Measurements from ENCODE around the gene IGSF21. TPM values are rescaled to one million over a fixed set of nuclear protein-coding genes. Genes with fewer than 3 reads are reported as not detected.
A peak's percentile ranks its signal among the peaks of the same experiment; 100 is the strongest.

IGSF21 gene
- total and polyA plus RNA-seq, 9 donors = 0.04 to 0.48 (median 0.21) TPM; not detected in 1

DNA sequence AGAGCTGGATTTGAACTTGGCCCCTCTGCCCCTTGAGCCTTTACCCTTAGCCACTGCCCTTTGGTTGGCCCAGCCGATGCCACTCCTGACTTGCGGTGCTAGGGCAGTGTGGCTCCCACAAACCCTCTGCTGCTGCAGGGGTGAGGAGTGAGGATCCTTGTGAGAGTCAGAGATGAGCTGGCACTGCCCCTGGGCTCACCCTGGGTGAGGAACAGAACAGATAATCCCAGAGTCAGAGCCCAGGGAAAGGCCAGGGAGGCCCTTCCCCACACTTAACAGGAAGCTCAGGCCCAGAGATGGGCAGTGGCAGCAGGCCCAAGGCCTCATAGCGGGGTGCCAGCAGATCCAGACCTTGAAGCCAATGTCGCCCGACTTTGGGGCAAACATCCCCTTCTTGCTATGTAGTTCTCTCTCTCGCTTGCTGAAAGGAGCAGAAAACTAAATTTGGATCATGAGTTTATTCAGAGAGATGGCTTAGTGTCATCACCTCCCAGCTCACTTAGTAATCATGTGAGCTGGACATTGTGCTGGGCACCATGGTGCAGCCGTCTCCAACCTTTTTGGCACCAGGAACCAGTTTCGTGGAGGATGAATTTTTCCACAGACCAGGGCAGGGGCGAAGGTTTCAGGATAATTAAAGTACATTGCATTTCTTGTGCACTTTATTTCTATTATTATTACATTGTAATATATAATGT lies 81.4 kb downstream of the IGSF21 start:
- H3K9me3 ChIP-seq (replicated peaks; ENCODE audit: control insufficient read depth, low read depth, low read length) = no peaks in the 10 kb centered on the region
- H3K4me3 ChIP-seq (ENCODE audit: low read length) = no peak overlapping the region
- peaks cover 14% of the 10 kb centered on the region for H3K27me3 ChIP-seq (ENCODE audit: control insufficient read depth, insufficient read depth, low read length)
- no peak for DNase-seq
- no peaks in the 10 kb centered on the region for H3K4me1 ChIP-seq (ENCODE audit: control insufficient read depth, insufficient read depth, low read length)
- H3K36me3 ChIP-seq (ENCODE audit: control insufficient read depth, insufficient read depth, low read length) = no peaks in the 10 kb centered on the region
- WGBS (ENCODE audit: insufficient coverage) = 78% methylated on average over 4 of the region's 9 CpGs
- no peak overlapping the region for H3K27ac ChIP-seq (ENCODE audit: low read length)

DNA sequence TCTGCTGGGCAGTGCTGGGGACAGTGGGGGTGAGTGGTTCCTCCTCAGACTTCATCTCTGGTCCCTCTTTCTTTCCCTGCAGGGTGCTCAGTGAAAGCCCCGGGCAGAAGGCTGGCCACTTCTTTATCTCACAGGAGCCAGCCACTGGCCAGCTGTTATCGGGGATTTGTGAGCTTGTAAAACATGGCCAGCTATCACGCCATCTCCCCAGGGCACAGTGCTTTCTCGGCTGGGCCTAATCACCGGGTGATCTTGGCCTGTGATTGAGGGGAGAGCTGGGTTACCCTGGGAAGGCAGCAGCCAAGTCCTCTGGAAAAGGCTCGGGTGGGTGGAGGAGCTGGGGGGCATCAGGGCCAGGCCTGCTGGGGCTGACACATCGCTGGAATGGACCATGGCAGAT lies 83.0 kb downstream of the IGSF21 start:
- no peak overlapping the region for H3K4me3 ChIP-seq (ENCODE audit: low read length)
- peaks cover 15% of the 10 kb centered on the region for H3K27me3 ChIP-seq (ENCODE audit: control insufficient read depth, insufficient read depth, low read length)
- no peaks in the 10 kb centered on the region for H3K9me3 ChIP-seq (replicated peaks; ENCODE audit: control insufficient read depth, low read depth, low read length)
- no peaks in the 10 kb centered on the region for H3K4me1 ChIP-seq (ENCODE audit: control insufficient read depth, insufficient read depth, low read length)
- 20% methylated on average over 1 of the region's 7 CpGs for WGBS (ENCODE audit: insufficient coverage)
- no peak for DNase-seq
- no peak overlapping the region for H3K27ac ChIP-seq (ENCODE audit: low read length)
- no peaks in the 10 kb centered on the region for H3K36me3 ChIP-seq (ENCODE audit: control insufficient read depth, insufficient read depth, low read length)

DNA sequence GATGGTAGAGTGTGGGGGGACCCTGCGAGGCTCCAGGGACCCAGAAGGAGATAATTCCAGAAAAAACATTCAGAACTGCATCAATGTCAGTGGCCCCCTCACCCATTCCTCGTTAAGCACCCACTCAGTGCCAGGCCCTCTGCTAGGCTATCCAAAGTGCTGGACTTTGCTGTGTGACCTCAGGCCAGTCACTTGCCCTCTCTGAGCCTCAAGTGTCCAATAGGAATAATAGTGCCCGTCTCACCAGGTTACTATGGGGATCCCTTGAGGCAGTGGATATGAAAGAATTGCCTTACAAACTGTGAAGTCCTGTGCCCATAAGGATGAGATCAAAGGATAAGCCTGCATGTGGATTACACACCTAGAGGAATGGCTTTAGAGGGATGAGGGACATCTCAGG lies 83.4 kb downstream of the IGSF21 start:
- Histone ChIP-seq H3K27ac (ENCODE audit: low read length) (no peak overlapping the region), H3K36me3 (ENCODE audit: control insufficient read depth, insufficient read depth, low read length) (no peaks in the 10 kb centered on the region), H3K9me3 (replicated peaks; ENCODE audit: control insufficient read depth, low read depth, low read length) (no peaks in the 10 kb centered on the region), H3K4me3 (ENCODE audit: low read length) (no peak overlapping the region), H3K27me3 (ENCODE audit: control insufficient read depth, insufficient read depth, low read length) (peaks cover 15% of the 10 kb centered on the region), H3K4me1 (ENCODE audit: control insufficient read depth, insufficient read depth, low read length) (no peaks in the 10 kb centered on the region)
- WGBS (ENCODE audit: insufficient coverage) = 59% methylated on average over 2 of the region's 3 CpGs
- DNase-seq = no peak

DNA sequence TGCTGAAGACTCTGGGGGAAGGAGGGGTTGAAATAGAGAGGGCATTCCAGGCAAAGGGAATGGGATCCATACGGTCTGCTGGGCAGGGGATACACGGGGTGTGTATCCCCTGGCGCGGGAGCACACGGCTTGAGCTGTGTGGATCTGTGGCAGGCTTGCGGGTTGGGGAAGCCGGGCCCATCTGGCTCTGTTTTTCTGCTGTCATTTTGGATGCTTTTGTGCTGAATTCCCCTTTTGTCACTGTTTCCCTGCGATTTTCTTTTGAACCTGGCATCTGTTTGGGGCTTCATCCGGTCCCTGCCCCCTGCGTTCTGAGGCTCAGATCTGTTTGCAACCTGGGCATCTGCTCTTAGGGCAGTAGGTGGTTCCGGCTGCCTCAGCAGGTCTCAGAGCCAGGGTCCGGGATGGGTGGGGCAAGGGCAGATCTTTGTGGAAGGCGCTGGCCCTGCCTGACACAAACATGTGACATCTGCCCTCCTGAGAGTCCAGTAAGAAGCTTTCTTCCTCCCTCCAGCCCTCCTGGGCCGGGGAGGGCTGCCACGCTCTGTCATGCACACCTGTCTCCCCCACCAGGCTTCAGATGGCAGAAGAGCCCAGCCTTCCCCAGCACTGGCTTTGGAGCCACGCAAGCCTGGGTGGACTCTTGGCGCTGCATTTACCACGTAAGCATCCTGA lies 84.0 kb downstream of the IGSF21 start:
- no peaks in the 10 kb centered on the region for H3K4me1 ChIP-seq (ENCODE audit: control insufficient read depth, insufficient read depth, low read length)

DNA sequence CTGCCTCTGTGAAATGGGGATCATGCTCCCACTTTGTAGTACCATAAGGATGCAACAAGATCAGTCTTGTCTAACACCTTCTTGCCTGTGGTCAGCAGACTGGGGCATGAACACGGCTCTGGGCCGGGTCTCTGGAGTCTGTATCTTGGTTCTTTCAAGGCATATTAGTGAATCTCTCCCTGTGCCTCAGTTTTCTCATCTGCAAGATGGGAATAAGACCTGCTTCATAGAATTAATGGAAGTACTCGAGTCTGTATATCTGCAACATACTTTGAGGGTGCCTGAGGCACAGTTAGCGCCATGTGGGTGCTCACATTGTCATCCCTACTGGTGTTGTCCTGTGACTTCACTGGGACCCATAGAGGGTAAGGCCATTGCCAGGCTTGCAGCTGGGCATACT lies 84.6 kb downstream of the IGSF21 start:
- Histone ChIP-seq H3K9me3 (replicated peaks; ENCODE audit: control insufficient read depth, low read depth, low read length) (no peaks in the 10 kb centered on the region), H3K4me3 (ENCODE audit: low read length) (no peak overlapping the region), H3K27ac (ENCODE audit: low read length) (no peak overlapping the region), H3K4me1 (ENCODE audit: control insufficient read depth, insufficient read depth, low read length) (no peaks in the 10 kb centered on the region), H3K36me3 (ENCODE audit: control insufficient read depth, insufficient read depth, low read length) (no peaks in the 10 kb centered on the region), H3K27me3 (ENCODE audit: control insufficient read depth, insufficient read depth, low read length) (peaks cover 16% of the 10 kb centered on the region)
- no peak for DNase-seq
- WGBS (ENCODE audit: insufficient coverage) = 78% methylated on average over 3 of the region's 4 CpGs

More for the DNA sequence above, 84.0 kb downstream of the IGSF21 start:
- Histone ChIP-seq H3K36me3 (ENCODE audit: control insufficient read depth, insufficient read depth, low read length) (no peaks in the 10 kb centered on the region), H3K27me3 (ENCODE audit: control insufficient read depth, insufficient read depth, low read length) (peaks cover 16% of the 10 kb centered on the region), H3K4me3 (ENCODE audit: low read length) (no peak overlapping the region), H3K27ac (ENCODE audit: low read length) (no peak overlapping the region), H3K9me3 (replicated peaks; ENCODE audit: control insufficient read depth, low read depth, low read length) (no peaks in the 10 kb centered on the region)
- 40% methylated on average over 17 of the region's 18 CpGs for WGBS (ENCODE audit: insufficient coverage)
- DNase-seq = no peak

DNA sequence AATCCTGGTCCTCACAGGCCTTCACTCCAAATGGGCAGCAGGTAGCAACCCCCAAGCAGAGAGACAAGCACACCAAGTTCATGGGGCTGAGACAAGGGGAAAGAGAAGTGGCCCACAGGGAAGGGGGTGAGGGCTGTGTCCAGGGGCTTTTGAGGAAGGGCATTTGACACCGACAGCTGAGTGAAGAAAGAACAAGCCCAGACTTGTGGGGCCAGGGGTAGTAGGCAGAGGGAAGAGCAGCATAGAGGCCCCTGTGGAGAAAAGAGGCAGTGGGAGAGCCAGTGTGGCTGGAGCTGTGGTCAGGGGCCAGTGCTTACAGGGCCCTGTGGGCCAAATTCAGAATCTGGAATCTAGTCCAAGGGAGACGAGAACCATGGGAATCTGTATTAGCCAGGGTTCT lies 85.4 kb downstream of the IGSF21 start:
- DNase-seq = no peak
- H3K9me3 ChIP-seq (replicated peaks; ENCODE audit: control insufficient read depth, low read depth, low read length) = no peaks in the 10 kb centered on the region
- no peak overlapping the region for H3K4me3 ChIP-seq (ENCODE audit: low read length)
- H3K4me1 ChIP-seq (ENCODE audit: control insufficient read depth, insufficient read depth, low read length) = no peaks in the 10 kb centered on the region
- H3K36me3 ChIP-seq (ENCODE audit: control insufficient read depth, insufficient read depth, low read length) = no peaks in the 10 kb centered on the region
- H3K27me3 ChIP-seq (ENCODE audit: control insufficient read depth, insufficient read depth, low read length) = peaks cover 20% of the 10 kb centered on the region
- 35% methylated on average over 1 of the region's 2 CpGs for WGBS (ENCODE audit: insufficient coverage)
- no peak overlapping the region for H3K27ac ChIP-seq (ENCODE audit: low read length)

DNA sequence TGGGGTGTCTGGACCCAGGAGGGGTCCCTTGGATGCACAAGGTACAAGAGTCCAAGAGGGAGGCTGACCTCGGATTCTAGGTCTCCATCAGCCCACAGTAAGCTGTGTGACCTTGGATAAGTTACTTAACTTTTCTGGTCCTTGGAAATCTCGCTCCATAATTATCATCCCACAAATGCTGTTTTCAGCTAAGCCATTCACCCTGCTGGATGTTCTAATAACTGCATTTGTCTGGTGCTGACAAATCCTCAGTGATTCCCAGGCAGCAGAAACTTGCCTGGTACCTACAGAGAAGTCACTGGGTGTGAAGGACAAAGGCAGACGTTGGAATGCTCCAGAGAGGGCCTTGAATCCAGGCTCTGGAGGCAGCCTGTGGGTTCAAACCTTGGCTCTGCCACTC lies 89.7 kb downstream of the IGSF21 start:
- Histone ChIP-seq H3K36me3 (ENCODE audit: control insufficient read depth, insufficient read depth, low read length) (no peaks in the 10 kb centered on the region), H3K9me3 (replicated peaks; ENCODE audit: control insufficient read depth, low read depth, low read length) (no peaks in the 10 kb centered on the region), H3K27me3 (ENCODE audit: control insufficient read depth, insufficient read depth, low read length) (peaks cover 35% of the 10 kb centered on the region), H3K4me1 (ENCODE audit: control insufficient read depth, insufficient read depth, low read length) (no peaks in the 10 kb centered on the region), H3K4me3 (ENCODE audit: low read length) (no peak overlapping the region), H3K27ac (ENCODE audit: low read length) (no peak overlapping the region)
- WGBS (ENCODE audit: insufficient coverage) = 57% methylated on average over 1 of the region's 3 CpGs
- no peak for DNase-seq

DNA sequence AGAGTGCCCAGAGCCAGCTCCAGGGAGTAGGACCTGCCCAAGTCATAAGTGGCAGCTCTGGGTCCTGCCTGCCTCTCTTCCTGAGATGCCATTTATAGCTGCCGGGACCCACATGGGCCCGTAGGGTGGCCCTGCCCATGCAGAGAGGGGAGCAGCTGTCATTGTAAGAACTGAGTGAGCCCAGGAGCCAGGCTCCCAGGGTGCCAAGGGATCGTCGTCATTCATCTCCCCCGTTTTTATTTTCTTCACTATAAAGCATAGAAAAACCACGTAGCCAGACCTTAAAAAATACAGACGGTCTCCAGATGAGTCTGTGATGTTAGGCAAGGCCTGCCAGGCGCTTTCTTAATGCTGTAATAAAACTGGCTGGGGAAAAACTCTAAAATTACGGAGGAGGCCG lies 90.7 kb downstream of the IGSF21 start:
- H3K9me3 ChIP-seq (replicated peaks; ENCODE audit: control insufficient read depth, low read depth, low read length) = no peaks in the 10 kb centered on the region
- peaks cover 37% of the 10 kb centered on the region for H3K27me3 ChIP-seq (ENCODE audit: control insufficient read depth, insufficient read depth, low read length)
- WGBS (ENCODE audit: insufficient coverage) = 0% methylated on average over 4 of the region's 10 CpGs
- peak; percentile 68 for DNase-seq
- H3K27ac ChIP-seq (ENCODE audit: low read length) = no peak overlapping the region
- H3K4me3 ChIP-seq (ENCODE audit: low read length) = no peak overlapping the region
- no peaks in the 10 kb centered on the region for H3K36me3 ChIP-seq (ENCODE audit: control insufficient read depth, insufficient read depth, low read length)
- H3K4me1 ChIP-seq (ENCODE audit: control insufficient read depth, insufficient read depth, low read length) = no peaks in the 10 kb centered on the region

DNA sequence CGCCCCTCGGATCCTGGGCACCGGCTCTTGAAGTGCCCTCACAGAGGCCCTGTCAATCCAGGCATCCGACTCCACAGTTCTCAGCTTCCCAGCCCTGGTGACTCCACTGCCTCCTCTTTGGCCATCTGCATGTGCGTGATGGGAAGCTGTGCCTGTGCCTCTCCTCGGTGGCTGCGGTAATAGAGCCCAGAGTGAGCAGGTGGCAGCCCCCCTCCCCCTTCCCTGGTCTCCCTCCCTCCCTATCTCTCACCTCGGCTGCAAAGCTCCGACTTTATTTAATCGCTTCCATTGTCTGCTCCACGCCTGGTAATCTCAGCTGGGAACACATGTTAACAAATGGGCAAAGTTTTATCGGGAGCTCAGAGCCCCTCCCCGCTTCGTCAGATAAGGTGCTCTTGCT lies 91.9 kb downstream of the IGSF21 start:
- no peak for DNase-seq
- 31% methylated on average over 12 of the region's 14 CpGs for WGBS (ENCODE audit: insufficient coverage)
- no peaks in the 10 kb centered on the region for H3K4me1 ChIP-seq (ENCODE audit: control insufficient read depth, insufficient read depth, low read length)
- H3K36me3 ChIP-seq (ENCODE audit: control insufficient read depth, insufficient read depth, low read length) = no peaks in the 10 kb centered on the region
- H3K27ac ChIP-seq (ENCODE audit: low read length) = no peak overlapping the region
- no peak overlapping the region for H3K4me3 ChIP-seq (ENCODE audit: low read length)
- peaks cover 37% of the 10 kb centered on the region for H3K27me3 ChIP-seq (ENCODE audit: control insufficient read depth, insufficient read depth, low read length)
- H3K9me3 ChIP-seq (replicated peaks; ENCODE audit: control insufficient read depth, low read depth, low read length) = no peaks in the 10 kb centered on the region

DNA sequence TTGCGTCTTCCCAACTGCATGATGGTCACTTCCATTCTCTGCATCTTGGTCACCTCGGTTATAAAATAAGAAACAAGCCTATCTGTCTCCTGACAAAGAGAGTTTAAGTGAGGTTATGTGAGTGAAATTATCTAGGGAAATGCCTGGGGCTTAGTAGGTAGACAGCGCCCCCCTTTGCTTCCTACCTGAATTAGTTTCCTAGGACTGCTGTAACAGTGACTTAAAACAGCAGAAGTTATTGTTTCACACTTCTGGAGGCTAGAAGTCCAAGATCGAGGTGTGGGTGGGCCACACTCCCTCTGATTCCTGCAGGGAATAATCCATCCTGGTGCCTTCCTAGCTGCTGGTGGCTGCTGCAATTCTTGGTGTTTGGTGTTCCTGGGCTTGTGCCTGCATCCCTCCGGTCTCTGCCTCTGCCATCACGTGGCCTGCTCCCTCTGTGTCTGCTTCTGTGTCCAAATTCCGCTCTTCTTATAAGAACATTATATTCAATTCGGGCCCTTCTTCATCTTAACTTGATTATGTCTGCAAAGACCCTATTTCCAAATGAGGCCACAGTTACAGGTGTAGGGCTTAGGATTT lies 92.6 kb downstream of the IGSF21 start:
- no peak overlapping the region for H3K4me3 ChIP-seq (ENCODE audit: low read length)
- no peaks in the 10 kb centered on the region for H3K4me1 ChIP-seq (ENCODE audit: control insufficient read depth, insufficient read depth, low read length)
- WGBS (ENCODE audit: insufficient coverage) = 68% methylated on average over 4 of the region's 8 CpGs
- H3K9me3 ChIP-seq (replicated peaks; ENCODE audit: control insufficient read depth, low read depth, low read length) = no peaks in the 10 kb centered on the region
- no peak for DNase-seq
- peaks cover 34% of the 10 kb centered on the region for H3K27me3 ChIP-seq (ENCODE audit: control insufficient read depth, insufficient read depth, low read length)
- no peak overlapping the region for H3K27ac ChIP-seq (ENCODE audit: low read length)
- no peaks in the 10 kb centered on the region for H3K36me3 ChIP-seq (ENCODE audit: control insufficient read depth, insufficient read depth, low read length)
